Placental epithelial cell (primary cell): ENCODE data around the gene SUPT20HL1. TPM values are rescaled to one million over a fixed set of nuclear protein-coding genes. Genes with fewer than 3 reads are reported as not detected.

Source experiments
- total RNA-seq: library from RNA; depleted of rRNA; stranded (reverse); fragments of >200 nt; gene quantifications from 2 replicates; pipeline ENCODE4 v1.2.3, GENCODE V29; 2012

SUPT20HL1 gene
- total RNA-seq, result not detected in 2 replicates

GRCh38 chrX:24360272-24360671 lies at the start of gene SUPT20HL1:
Gene SUPT20HL1, plus strand, starts transcription at chrX:24360639. Its CDS starts 2,122 bp downstream, at chrX:24362761.

GRCh38 chrX:24314019-24314635 lies 46.3 kb upstream of the SUPT20HL1 start, which contains the start of gene SUPT20HL2:
Gene SUPT20HL2, minus strand, starts transcription at chrX:24314069. Its CDS starts 754 bp downstream, at chrX:24313315.

Other genes starting within 250 kb of the SUPT20HL1 start
- 71.1 and 71.6 TPM in 2 replicates for gene ZFX, start 210.9 kb upstream of the SUPT20HL1 start, total RNA-seq
- gene SUPT20HL2, start 46.6 kb upstream of the SUPT20HL1 start, total RNA-seq, result not detected in 2 replicates
- 5.1 and 7.3 TPM in 2 replicates for gene PDK3, start 104.6 kb downstream of the SUPT20HL1 start, total RNA-seq